RPMI8226 (cell line): Measurements from ENCODE around the gene SLC5A6.
A peak's percentile ranks its signal among the peaks of the same experiment; 100 is the strongest.
"Not testable (repeated sequence)": the region's sequence is repeated elsewhere in the genome, so short reads cannot be mapped to it uniquely, and the experiment has no call there.

Experiments
- DNase-seq: peaks from one replicate; pipeline ENCODE4 v3.0.0-alpha.2; 2015

SLC5A6 gene

DNA sequence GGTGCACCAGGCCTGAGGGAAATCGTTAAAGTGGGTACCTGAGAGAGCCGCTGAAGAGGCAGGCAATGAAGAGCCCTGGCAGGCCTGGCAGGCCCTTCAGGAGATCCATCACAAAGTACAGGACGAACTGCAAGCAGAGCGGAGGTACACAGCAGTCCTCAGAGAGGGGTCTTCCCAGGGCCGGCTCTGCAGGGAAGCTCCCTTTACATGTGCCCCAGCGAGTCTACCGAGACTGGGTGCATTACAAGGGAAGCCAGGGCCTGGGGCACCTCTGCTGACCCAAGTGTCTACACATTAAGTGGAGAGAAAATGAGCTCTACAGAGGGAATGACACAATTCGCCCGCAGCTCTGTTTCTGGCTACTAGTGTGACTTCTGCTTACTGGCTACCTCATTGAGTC is 8.3 kb downstream of the SLC5A6 start:
- DNase-seq, result no peak

DNA sequence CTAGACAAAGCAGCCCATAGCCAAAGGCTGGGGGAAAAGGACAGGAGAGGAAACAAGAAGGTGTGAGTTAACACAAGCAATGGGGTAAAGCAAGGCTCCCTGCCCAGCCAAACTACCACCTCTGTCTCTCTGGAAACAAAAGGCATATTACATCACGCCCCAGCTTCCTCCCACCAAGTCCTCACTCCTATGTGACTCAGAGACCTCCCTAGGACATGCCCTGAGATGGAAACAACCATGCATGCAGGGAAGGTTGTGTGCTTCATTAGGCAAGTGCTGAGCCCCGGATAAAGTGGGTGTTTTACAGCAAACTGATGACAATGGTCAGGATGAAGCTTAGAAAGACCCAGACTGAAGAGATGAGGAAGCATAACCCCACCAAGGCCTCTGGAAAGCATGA is 9.2 kb downstream of the SLC5A6 start:
- no peak for DNase-seq

DNA sequence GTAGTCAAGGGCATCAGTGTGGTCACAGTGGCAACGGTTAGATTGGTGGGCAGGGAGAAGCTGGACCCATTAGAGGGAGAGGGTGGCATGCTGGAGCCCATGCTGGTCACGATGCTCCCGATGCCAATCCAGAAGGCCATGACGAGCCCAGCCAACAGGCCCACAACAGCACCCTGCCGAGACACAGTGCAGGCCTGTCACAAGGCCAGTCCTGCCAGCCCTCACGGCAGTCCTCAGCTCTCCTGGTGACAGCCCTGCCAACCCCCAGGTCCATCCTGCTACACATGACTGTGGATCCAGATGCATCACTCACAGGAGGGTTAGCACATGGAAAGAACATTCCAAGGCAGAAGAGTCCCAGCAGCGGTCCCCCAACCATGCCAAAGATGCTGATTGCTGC is 10.4 kb downstream of the SLC5A6 start:
- no peak for DNase-seq

DNA sequence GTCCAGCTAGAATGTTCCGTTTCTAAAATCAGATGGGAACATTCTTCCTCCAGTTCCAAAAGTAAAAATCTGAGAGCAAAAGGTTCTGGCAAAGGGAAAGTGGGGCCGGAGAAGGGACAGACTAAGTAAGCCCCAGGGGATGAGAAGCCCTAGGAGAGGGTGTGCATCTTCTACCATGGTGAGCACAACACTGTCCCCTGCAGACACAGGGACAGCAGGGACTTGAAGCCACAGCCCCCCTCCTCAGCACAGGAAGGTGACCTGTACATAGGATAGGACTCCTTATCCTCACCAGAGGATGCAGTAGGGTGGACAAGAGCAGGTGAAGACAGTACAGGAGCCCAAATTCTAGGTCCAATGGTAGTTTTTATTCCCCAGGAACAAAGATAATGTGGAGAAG is 12.8 kb downstream of the SLC5A6 start:
- no peak for DNase-seq

- DNase-seq, result no peak
Observed at GRCh38 chr2:27198627-27199026, 13.4 kb downstream of the SLC5A6 start.

DNA sequence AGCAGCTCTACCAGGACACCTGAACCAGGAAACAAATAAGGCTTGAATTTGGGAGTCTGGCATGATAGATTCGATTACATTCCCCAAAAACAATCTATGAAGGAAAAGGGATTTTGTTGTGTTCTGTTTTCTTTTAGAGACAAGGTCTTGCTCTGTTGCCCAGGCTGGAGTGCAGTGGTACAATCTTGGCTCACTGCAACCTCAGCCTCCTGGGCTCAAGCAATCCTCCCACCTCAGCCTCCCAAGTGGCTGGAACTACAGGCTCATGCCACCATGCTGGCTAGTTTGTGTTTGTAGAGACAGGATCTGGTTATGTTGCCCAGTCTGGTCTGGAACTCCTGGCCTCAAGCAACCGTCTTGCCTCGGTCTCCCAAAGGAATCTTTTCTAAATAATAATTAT is 14.0 kb downstream of the SLC5A6 start:
- DNase-seq, result not testable (repeated sequence)

DNA sequence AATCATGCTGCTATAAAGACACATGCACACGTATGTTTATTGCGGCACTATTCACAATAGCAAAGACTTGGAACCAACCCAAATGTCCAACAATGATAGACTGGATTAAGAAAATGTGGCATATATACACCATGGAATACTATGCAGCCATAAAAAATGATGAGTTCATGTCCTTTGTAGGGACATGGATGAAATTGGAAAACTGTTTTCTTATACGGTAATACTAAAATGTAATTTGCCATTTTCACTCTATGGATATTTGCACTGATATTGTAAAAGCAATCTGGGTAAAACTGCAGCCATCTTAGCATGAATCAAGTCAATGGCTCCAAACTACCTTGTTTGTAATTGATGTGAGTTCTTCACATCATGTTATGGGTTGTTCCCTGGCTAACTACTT is 16.3 kb downstream of the SLC5A6 start:
- not testable (repeated sequence) for DNase-seq

- DNase-seq, result no peak
Observed at GRCh38 chr2:27194538-27195354, 17.3 kb downstream of the SLC5A6 start.

DNA sequence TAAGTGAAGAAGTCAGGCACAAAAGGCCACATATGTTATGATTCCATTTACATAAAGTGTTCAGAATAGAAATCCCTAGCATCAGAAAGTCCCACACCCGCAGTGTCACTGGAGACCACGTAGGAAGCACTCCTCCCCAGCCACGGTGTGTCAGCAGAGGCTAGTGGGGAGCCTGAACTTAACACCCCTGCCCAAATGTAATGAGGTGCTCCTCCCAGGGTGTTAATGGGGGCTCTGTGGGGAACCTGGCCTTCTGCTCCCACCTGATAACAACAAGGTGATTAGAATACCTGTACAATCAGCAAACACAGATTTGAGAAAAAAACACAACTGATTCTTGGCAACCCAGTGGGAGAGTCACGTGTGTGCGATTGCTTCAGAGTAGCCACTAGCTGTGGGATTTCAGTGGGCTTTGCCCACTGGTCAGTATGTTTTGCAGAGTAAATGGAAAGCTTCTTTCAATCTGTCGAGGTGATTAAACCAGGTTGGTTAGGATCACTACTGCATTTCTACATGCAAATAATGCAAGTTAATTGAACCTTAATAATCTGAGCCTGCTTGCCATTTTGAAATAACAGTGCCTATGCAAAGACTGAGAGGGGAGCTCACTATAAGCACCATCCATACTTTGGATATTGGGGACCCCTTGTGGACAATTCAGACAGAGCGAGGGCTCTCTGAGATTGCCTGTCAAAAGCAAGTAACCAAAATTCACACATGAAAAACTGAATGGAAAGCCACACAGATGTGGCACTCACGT is 20.8 kb downstream of the SLC5A6 start:
- peak; percentile 91 for DNase-seq

DNA sequence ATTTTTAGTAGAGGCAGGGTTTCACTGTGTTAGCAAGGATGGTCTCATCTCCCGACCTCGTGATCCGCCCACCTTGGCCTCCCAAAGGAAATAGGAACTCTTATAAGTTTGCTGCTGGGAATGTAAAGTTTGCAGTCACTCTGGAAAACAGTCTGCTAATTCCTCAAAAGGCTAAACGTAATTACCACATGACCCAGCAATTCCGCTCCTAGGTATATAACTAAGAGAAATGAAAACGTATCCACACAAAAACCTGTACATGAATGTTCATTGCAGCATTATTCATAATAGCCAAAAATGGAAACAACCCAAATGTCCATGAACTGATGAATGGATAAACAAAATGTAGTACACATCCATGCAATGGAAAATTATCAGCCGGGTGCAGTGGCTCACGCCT is 22.1 kb downstream of the SLC5A6 start:
- DNase-seq, result no peak

- peak; percentile 83 for DNase-seq
Observed at GRCh38 chr2:27186613-27187345, 25.3 kb downstream of the SLC5A6 start.

- peak; percentile 76 for DNase-seq
Observed at GRCh38 chr2:27185331-27186026, 26.6 kb downstream of the SLC5A6 start.

DNA sequence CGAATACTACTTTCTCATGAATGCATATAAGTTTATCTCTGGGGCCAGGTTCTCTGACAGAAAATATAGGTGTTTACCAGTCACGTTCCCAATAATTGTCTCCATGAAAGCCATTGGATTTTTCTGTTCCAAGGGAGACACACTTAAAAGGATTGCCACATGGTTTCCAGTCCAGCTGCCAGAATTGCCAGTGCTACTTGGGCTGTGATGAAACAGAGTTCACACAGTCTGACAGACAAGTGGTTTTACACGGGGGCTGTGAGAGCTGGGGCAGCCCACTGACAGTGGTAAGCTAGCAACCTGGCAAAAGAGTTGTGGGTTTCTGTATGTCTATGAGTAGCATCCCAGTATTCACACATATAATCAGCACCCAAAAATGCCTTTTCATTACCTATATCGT is 28.0 kb downstream of the SLC5A6 start:
- no peak for DNase-seq

GRCh38 chr2:27182346-27182745 is 29.7 kb downstream of the SLC5A6 start:
- no peak for DNase-seq

- DNase-seq, result no peak
Observed at GRCh38 chr2:27179344-27180000, 32.6 kb downstream of the SLC5A6 start.

DNA sequence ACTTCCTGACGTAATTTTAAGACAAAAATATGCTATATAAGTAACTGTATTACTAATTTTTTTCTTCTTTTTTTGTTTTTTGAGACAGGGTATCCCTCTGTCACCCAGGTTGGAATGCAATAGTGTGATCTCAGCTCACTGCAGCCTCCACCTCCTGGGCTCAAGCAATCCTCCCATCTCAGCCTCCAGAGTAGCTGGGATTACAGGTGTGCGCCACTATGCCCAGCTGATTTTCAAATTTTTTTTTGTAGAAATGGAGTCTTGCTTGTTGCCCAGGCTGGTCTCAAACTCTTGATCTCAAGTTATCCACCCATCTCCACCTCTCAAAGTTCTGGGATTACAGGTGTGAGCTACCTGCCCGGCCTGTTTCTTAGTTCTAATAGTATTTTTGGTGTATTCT is 33.6 kb downstream of the SLC5A6 start:
- DNase-seq, result no peak

GRCh38 chr2:27177441-27178351 is 34.4 kb downstream of the SLC5A6 start:
- no peak for DNase-seq

- not testable (repeated sequence) for DNase-seq
Observed at GRCh38 chr2:27175781-27176180, 36.3 kb downstream of the SLC5A6 start.

GRCh38 chr2:27175330-27175729 is 36.7 kb downstream of the SLC5A6 start:
- no peak for DNase-seq

DNA sequence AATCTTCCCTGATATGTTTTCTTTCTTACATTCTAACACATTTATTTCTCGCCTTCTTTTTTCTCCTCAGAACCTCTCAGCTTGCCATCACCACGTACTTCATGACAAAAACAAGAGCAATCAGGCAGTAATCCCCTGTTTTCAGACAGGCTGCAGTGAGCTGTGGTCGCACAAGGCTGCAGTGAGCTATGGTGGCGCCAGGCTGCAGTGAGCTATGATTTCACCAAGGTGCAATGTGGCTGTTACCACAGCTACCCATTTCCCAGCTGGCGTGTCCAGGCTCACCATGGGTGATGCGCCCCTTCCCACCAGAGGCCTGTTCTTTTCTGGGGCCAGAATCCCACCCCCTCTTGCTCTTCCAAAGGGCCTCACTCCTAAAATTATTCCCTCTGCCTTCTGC is 37.4 kb downstream of the SLC5A6 start:
- no peak for DNase-seq

DNA sequence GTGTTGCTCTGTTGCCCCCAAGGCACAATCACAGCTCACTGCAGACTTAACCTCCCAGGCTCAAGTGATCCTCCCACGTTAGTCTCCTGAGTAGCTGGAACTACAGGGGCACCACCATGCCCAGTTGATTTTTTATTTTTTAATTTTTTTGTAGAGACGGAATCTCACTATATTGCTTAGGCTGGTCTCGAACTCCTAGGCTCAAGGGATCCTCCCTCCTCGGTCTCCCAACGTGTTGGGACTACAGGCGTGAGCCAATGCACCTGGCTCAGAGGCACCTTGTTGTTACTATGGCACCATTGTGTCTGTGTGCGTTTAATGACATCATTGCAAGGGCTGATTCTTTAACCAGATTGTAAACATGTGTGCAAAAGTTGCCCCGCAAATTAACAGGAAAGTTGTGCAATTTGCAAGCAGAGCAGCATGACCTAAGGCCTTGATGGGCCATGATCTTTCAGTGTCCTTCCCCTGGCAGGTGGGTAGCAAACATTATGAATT is 40.7 kb downstream of the SLC5A6 start:
- no peak for DNase-seq
